HG03571 (cell line): Measurements from ENCODE around the gene ATXN2.
"Not testable (repeated sequence)": the region's sequence is repeated elsewhere in the genome, so short reads cannot be mapped to it uniquely, and the experiment has no call there.

ENCODE experiments used
- ATAC-seq: cut with Tn5 transposase; IDR thresholded peaks from one replicate; pipeline ENCODE4 v1.9.1; 2021; ENCODE audit not compliant: unreplicated experiment

ATXN2 gene, protein sequence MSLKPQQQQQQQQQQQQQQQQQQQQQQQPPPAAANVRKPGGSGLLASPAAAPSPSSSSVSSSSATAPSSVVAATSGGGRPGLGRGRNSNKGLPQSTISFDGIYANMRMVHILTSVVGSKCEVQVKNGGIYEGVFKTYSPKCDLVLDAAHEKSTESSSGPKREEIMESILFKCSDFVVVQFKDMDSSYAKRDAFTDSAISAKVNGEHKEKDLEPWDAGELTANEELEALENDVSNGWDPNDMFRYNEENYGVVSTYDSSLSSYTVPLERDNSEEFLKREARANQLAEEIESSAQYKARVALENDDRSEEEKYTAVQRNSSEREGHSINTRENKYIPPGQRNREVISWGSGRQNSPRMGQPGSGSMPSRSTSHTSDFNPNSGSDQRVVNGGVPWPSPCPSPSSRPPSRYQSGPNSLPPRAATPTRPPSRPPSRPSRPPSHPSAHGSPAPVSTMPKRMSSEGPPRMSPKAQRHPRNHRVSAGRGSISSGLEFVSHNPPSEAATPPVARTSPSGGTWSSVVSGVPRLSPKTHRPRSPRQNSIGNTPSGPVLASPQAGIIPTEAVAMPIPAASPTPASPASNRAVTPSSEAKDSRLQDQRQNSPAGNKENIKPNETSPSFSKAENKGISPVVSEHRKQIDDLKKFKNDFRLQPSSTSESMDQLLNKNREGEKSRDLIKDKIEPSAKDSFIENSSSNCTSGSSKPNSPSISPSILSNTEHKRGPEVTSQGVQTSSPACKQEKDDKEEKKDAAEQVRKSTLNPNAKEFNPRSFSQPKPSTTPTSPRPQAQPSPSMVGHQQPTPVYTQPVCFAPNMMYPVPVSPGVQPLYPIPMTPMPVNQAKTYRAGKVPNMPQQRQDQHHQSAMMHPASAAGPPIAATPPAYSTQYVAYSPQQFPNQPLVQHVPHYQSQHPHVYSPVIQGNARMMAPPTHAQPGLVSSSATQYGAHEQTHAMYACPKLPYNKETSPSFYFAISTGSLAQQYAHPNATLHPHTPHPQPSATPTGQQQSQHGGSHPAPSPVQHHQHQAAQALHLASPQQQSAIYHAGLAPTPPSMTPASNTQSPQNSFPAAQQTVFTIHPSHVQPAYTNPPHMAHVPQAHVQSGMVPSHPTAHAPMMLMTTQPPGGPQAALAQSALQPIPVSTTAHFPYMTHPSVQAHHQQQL

DNA sequence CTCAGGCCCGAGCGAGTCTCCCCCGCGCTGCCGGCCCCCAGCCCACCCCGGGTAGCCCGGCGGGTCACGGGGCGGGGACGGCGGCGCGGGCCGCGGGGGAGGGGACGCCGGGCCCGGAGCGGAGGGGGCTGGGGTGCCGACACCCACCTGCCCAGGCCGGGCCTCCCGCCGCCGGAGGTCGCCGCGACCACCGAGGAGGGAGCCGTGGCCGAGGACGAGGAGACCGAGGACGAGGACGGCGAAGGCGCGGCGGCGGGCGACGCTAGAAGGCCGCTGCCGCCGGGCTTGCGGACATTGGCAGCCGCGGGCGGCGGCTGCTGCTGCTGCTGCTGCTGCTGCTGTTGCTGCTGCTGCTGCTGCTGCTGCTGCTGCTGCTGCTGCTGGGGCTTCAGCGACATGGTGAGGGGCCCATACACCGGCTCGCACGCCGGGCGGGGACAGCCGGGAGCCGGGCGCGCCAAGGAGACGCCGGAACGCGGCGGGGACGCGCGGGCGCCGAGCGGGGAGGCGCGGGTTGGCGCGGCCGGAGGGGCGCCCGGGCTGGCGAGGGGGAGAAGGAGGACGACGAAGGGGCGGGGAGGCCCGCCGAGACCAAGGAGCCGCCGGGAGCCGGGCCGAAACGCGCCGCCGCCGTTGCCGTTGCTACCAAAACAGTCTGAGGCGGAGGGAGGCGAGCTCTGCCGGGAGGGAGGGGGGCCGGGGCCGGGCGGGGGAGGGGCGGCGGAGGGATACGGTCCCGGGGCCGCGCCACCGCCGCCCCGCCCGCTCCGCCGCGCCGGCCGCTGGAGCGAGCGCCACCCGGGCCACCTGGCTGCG is at the start of gene ATXN2:
TSS of gene ATXN2 (minus strand) at position 679 of the 816 bp plus-strand sequence. CDS start at position 398, 281 bp downstream.
- peak; percentile 43 for ATAC-seq

GRCh38 chr12:111645433-111645832 is 46.3 kb upstream of the ATXN2 start:
- no peak for ATAC-seq

GRCh38 chr12:111643427-111643826 is 44.3 kb upstream of the ATXN2 start:
- no peak for ATAC-seq

GRCh38 chr12:111642681-111643426 is 43.7 kb upstream of the ATXN2 start:
- ATAC-seq, result no peak

GRCh38 chr12:111640506-111640905 is 41.4 kb upstream of the ATXN2 start:
- ATAC-seq, result no peak

GRCh38 chr12:111638556-111638955 is 39.4 kb upstream of the ATXN2 start:
- ATAC-seq, result no peak

DNA sequence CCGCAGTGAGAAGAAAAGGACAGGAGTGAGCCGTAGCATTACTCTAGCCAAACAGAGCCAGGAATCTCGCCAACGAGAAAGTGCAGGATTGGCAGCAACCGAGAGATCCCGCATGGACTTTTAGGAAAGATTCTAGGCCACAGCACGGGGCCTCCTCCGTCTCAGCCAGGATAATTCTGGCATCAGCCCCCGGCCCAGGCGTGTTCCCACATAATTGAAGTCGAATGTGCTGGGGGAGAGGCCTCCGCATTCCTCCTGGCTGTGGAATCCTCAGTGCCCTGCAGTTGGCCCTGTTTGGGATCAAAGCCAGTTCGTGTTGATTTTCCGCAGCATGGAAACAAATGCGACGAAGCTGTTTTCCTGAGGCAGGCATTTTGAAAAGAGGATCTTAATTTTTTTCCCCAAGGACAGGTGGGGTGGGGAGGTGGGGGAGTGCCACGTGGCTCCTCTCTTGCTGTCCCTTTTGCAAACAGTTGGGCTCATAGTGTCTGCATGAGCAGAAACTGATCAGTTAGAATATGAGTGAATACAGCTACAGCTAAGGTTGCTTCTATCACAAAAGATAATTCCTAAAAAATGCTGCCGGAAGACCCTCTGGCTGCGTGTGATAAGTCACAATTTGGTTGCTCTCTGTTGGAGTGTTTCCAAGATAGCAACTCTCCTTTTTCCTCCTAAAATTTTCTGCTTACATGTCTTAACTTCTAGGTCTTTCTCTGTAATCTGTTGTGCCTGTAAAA is 37.3 kb upstream of the ATXN2 start:
- ATAC-seq, result no peak

- ATAC-seq, result no peak
These were observed 36.4 kb upstream of the ATXN2 start for GRCh38 chr12:111635524-111635923.

GRCh38 chr12:111628505-111629260 is 29.6 kb upstream of the ATXN2 start:
- ATAC-seq, result no peak

GRCh38 chr12:111626230-111626629 is 27.1 kb upstream of the ATXN2 start:
- no peak for ATAC-seq

DNA sequence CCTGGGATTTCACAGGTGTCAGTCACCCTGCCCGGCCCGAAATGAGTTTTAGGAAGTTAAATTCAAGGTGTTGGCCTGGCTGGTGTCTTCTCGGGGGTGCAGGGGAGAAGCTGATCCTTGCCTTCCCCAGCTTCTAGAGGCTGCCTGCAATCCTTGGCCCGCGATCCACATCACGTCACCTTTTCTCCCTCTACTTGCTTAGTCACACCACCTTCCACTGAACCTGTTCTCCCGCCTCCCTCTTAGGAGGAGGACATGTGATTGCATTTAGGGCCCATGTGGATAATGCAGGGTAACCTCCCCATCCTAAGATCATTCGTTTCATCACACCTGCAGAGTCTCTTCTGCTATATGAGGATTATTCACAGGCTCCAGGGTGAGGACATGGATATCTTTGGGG is 25.4 kb upstream of the ATXN2 start:
- no peak for ATAC-seq

- ATAC-seq, result not testable (repeated sequence)
These were observed 18.7 kb upstream of the ATXN2 start for GRCh38 chr12:111617841-111618240.

GRCh38 chr12:111616177-111616623 is 17.1 kb upstream of the ATXN2 start:
- ATAC-seq, result no peak

GRCh38 chr12:111607239-111607638 is 8.1 kb upstream of the ATXN2 start:
- ATAC-seq, result no peak

- no peak for ATAC-seq
These were observed 7.7 kb upstream of the ATXN2 start for GRCh38 chr12:111606767-111607230.

DNA sequence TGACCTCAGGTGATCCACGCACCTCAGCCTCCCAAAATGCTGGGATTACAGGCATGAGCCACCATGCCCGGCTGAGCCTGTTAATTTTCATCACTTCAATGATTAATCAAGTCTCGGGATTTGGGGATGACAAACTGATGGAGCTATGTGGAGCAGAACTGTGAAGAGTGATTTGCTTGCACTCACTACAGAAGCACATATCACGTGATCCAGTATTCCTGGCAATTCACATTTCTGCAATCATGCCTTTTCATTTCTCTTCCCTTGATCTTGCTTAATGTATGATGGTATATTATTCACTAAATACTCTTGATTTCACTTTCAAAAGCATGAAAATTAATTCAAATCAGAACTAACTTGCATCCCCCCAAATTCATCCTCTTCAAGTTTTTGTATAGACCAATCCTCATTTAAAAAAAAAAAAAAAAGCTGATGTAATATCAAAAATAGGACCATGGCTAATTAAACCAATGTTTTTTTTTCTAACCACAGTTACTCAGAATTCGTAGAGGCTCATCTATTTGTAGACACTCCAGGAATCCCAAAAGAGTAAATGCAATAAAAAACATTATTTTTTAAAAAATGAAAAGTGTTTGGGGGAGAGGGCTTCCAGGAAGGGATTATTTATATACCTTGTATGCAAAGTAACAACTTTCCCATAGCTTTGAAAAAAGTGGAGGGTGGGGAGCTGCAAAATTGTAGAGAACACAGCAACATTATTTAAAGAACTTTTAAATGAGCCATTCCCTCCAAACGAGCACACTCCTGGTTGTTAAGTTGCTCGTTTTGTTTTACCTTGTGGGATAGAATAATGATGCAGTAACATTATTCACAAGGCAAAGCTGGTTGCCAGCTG is 7.0 kb upstream of the ATXN2 start:
- ATAC-seq, result no peak

- not testable (repeated sequence) for ATAC-seq
These were observed 3.7 kb upstream of the ATXN2 start for GRCh38 chr12:111602857-111603256.
